Adrenal gland (tissue), 12 donors: ENCODE data around the gene PTPRN2. TPM values are rescaled to one million over a fixed set of nuclear protein-coding genes. Genes with fewer than 3 reads are reported as not detected.

Source experiments
- DNase-seq, 7 donors: peaks; one replicate each; pipeline ENCODE4 v3.0.0-alpha.2; 2019 to 2020
- H3K27ac ChIP-seq, 5 donors: fragments of 200-600 bp; sonication (generic) in 4 of 5; 1 replicate in 3 of 5; 2 replicates in 2 of 5; pipeline versions ENCODE4 v1.5.1 to v1.8.0; 2016 to 2020; ENCODE audit warnings: mild to moderate bottlenecking in 1 of 5
- H3K27me3 ChIP-seq: fragments of 200-600 bp; 2 replicates; pipeline ENCODE4 v1.8.0; 2021
- H3K36me3 ChIP-seq, 2 donors: fragments of 200-600 bp; replicated peaks in 1 of 2; 1 replicate in 1 of 2; 2 replicates in 1 of 2; pipeline versions ENCODE4 v1.5.1 to v1.8.0; 2018 to 2022
- H3K4me1 ChIP-seq, 2 donors: fragments of 200-600 bp; replicated peaks in 1 of 2; 1 replicate in 1 of 2; 2 replicates in 1 of 2; pipeline versions ENCODE4 v1.5.1 to v1.8.0; 2018 to 2021
- H3K4me3 ChIP-seq, 4 donors: fragments of 200-600 bp; sonication (generic) in 3 of 4; one replicate each; pipeline ENCODE4 v1.5.1; 2016 to 2018
- H3K9me3 ChIP-seq, 3 donors: fragments of 200-600 bp; sonication (generic) in 1 of 3; replicated peaks in 1 of 3; 1 replicate in 2 of 3; 2 replicates in 1 of 3; pipeline versions ENCODE4 v1.5.1 to v1.8.0; 2016 to 2021
- POLR2A ChIP-seq, 2 donors: fragments of 450-650 bp; IDR thresholded peaks; one replicate each; pipeline ENCODE4 v1.6.1; 2017; ENCODE audit warnings: antibody characterized with exemption in 2 of 2, mild to moderate bottlenecking in 2 of 2, moderate library complexity in 1 of 2
- WGBS, 4 donors: extraction: QIAGEN DNeasy Blood & Tissue Kit in 2 of 4; methylation state at CpG; one replicate each; pipeline versions ENCODE4 v1.1.5 to v1.1.7; 2013 to 2017; 5-methylcytosine and 5-hydroxymethylcytosine counted together
- intact Hi-C, 2 donors: fragments of 100-400 bp; cut with DNase I; formaldehyde crosslinking; loops; one replicate each; pipeline versions ENCODE4 v1.14.1 to v1.15.0; 2022 to 2023
- polyA plus RNA-seq, 3 donors: library from polyadenylated mRNA; stranded (reverse); fragments of 200-250 nt in 2 of 3; fragments of 350-450 nt in 1 of 3; fragmentation: Illumina TruSeq in 1 of 3; extraction: RNeasy Lipid Tissue Mini Kit (QIAGEN cat#74804) in 1 of 3; gene quantifications; one replicate each; pipeline ENCODE4 v1.2.3, GENCODE V29; 2013 to 2014
- total RNA-seq, 9 donors: library from RNA; depleted of rRNA in 4 of 9; stranded (reverse); fragments of >200 nt in 4 of 9; fragments of 120-200 nt in 1 of 9; fragmentation: NEBNext Ultra II Directional in 1 of 9; extraction: Animal tissue kit (Norgen Biotek cat#: 25700) in 1 of 9; gene quantifications; one replicate each; pipeline versions ENCODE4 v1.1.0 to v1.2.4, GENCODE V29; 2013 to 2023
- TF ChIP-seq, protein P1 (sequence below), 6 experiments: fragments of 450-650 bp in 4 of 6; fragments of 200-600 bp in 2 of 6; sonication (generic) in 1 of 6; IDR thresholded peaks; 1 replicate in 5 of 6; 2 replicates in 1 of 6; pipeline versions ENCODE4 v1.5.1 to v1.8.0; 2016 to 2021; ENCODE audit warnings: antibody characterized with exemption in 6 of 6, mild to moderate bottlenecking in 2 of 6, moderate library complexity in 1 of 6
- donor health status: healthy with polysubstance abuse.
- donor health status: Bipolar disorder and iron deficiency.
- donor health status: DM: yes; HTN: yes; CAD: no.
- donor health status: DM: no; HTN: no; CAD: no.
- donor health status: DM: no; HTN: no; CAD: no.
- donor health status: DM: yes; HTN: yes; CAD: no.

Gene PTPRN2
- total and polyA plus RNA-seq, 12 donors, result 2.2 to 16.2 (median 3.4) TPM

DNA sequence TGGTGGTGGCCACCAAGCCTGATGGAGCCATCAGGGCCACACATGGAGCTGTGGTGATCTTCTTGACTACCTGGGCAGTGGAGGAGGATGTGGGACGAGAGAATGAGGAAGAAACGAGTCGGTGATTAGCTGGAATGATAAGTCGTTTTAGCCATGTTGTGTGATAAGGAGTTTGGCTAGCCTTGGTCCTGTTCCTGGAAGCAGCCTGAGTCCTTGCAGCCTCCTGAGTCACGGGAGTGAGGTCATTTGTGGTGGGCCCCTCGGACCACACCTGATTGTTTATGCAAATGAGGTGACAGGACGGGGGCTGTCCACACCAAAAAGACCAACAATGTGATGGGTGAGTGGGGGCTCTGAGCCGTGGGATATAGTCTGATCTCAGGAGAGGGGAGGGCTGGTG is 554.4 kb downstream of the PTPRN2 start:
- no peak for TF ChIP-seq POLR2A (IDR thresholded peaks at IDR 0.05)
- TF ChIP-seq, protein P1, sequence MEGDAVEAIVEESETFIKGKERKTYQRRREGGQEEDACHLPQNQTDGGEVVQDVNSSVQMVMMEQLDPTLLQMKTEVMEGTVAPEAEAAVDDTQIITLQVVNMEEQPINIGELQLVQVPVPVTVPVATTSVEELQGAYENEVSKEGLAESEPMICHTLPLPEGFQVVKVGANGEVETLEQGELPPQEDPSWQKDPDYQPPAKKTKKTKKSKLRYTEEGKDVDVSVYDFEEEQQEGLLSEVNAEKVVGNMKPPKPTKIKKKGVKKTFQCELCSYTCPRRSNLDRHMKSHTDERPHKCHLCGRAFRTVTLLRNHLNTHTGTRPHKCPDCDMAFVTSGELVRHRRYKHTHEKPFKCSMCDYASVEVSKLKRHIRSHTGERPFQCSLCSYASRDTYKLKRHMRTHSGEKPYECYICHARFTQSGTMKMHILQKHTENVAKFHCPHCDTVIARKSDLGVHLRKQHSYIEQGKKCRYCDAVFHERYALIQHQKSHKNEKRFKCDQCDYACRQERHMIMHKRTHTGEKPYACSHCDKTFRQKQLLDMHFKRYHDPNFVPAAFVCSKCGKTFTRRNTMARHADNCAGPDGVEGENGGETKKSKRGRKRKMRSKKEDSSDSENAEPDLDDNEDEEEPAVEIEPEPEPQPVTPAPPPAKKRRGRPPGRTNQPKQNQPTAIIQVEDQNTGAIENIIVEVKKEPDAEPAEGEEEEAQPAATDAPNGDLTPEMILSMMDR (IDR thresholded peaks at IDR 0.05), result no peak
- no peaks in the 10 kb centered on the region for H3K36me3 ChIP-seq
- intact Hi-C loops, result no loop called here
- H3K9me3 ChIP-seq, result no peaks in the 10 kb centered on the region
- 47 to 54% (median 49%) methylated on average over 8 of the region's 8 CpGs for WGBS, 4 donors
- no peaks in the 10 kb centered on the region for H3K27me3 ChIP-seq
- peak in 4 of 7 donors; percentile 37 to 63 (median 48) for DNase-seq
- H3K4me1 ChIP-seq, result no peaks in the 10 kb centered on the region
- no peak overlapping the region for H3K4me3 ChIP-seq
- H3K27ac ChIP-seq, result peak overlapping the region in 1 of 5 donors; percentile 20

DNA sequence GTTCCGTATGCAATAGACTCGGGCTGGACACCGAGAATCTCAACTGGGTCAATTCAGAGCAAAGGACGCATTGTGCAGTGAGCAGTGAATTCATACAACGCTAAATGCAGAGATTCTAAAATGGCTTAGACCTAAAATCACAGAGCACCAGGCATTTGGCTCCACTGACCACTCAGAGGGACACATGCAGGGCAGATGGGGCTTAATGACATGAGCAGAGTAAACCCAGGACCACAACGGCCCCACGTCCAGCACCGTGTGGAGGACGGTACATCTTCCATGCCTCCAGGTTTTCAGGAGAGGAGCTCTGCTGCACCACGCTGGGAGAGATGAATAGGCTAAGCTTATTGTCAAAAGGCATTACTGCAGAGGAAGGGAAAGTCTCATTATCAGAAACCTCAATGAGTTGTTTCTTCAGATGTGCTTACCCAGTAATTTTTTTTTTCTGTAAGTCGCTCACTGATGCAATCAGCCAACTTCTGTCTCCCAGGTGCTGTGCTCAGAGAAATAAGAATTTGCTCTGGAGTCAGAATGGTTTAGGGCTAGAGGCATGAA is 555.0 kb downstream of the PTPRN2 start:
- WGBS, 4 donors, result 84 to 94% (median 86%) methylated on average over 8 to 11 of the region's 11 CpGs
- Histone ChIP-seq H3K27me3 (no peaks in the 10 kb centered on the region), H3K27ac (no peak overlapping the region), H3K36me3 (no peaks in the 10 kb centered on the region), H3K4me3 (no peak overlapping the region), H3K9me3 (no peaks in the 10 kb centered on the region), H3K4me1 (no peaks in the 10 kb centered on the region)
- TF ChIP-seq, protein P1 (IDR thresholded peaks at IDR 0.05), result no peak
- TF ChIP-seq POLR2A (IDR thresholded peaks at IDR 0.05), result no peak
- no peak for DNase-seq
- intact Hi-C loops, result no loop called here

DNA sequence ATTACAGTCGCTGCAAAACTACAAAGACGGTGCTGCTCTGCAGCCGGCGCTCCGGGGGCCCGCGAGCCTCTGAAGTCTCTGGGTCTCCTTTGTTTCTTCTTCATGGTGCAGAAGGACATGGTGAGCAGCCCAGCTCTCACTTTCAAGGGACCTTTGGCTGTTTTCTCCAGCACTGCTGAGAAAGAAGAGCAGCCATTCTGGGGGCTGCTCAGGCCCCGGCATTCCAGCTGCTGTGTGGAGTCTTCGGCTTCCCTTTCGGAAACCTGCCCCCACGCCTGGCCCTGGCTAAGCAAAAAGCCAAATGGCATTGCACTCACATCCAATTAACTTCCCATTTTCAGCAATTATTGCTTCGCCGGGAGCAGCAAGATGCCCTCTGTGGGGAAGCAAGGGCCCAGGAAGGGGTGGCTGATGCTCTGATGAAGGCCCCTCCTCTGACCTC is 555.7 kb downstream of the PTPRN2 start:
- no peak for DNase-seq

DNA sequence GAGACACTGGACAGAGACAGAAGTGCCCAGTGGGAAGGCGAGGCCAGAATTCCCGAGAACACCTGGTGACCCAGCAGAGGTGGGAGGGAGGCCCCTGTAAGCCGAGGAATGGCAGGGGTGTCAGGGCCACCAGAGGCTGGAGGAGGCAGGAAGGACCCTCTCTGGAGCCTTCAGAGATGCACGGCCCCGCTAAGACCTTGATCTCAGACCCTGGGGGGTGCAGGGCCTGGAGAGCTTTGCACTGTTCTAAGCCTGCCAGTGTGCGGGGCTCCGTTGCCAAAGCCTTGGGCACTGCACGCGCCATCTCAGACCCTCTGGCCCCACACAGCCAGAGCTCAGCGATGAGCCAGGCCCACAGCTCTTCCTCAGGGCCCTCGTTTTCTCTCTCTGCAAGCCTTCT is 557.1 kb downstream of the PTPRN2 start:
- Histone ChIP-seq H3K27me3 (no peaks in the 10 kb centered on the region), H3K4me3 (no peak overlapping the region), H3K27ac (no peak overlapping the region), H3K4me1 (no peaks in the 10 kb centered on the region), H3K9me3 (no peaks in the 10 kb centered on the region), H3K36me3 (no peaks in the 10 kb centered on the region)
- intact Hi-C loops, result no loop called here
- no peak for DNase-seq
- 81 to 93% (median 87%) methylated on average over 10 to 11 of the region's 11 CpGs for WGBS, 4 donors
- no peak for TF ChIP-seq POLR2A (IDR thresholded peaks at IDR 0.05)
- TF ChIP-seq, protein P1 (IDR thresholded peaks at IDR 0.05), result no peak

More for the DNA sequence above, 555.7 kb downstream of the PTPRN2 start:
- H3K9me3 ChIP-seq, result no peaks in the 10 kb centered on the region
- no peak overlapping the region for H3K27ac ChIP-seq
- H3K4me1 ChIP-seq, result no peaks in the 10 kb centered on the region
- TF ChIP-seq, protein P1 (IDR thresholded peaks at IDR 0.05), result no peak
- TF ChIP-seq POLR2A (IDR thresholded peaks at IDR 0.05), result no peak
- no peaks in the 10 kb centered on the region for H3K27me3 ChIP-seq
- no peak overlapping the region for H3K4me3 ChIP-seq
- intact Hi-C loops, result no loop called here
- WGBS, 4 donors, result 53 to 64% (median 57%) methylated on average over 7 to 13 of the region's 13 CpGs
- H3K36me3 ChIP-seq, result no peaks in the 10 kb centered on the region
